HuH-7 (cell line): ENCODE data around the gene ITPR3.

Source experiments
- DNase-seq: peaks from one replicate; pipeline ENCODE4 v3.0.0; 2011; ENCODE audit warnings: low spot score

ITPR3 gene

DNA sequence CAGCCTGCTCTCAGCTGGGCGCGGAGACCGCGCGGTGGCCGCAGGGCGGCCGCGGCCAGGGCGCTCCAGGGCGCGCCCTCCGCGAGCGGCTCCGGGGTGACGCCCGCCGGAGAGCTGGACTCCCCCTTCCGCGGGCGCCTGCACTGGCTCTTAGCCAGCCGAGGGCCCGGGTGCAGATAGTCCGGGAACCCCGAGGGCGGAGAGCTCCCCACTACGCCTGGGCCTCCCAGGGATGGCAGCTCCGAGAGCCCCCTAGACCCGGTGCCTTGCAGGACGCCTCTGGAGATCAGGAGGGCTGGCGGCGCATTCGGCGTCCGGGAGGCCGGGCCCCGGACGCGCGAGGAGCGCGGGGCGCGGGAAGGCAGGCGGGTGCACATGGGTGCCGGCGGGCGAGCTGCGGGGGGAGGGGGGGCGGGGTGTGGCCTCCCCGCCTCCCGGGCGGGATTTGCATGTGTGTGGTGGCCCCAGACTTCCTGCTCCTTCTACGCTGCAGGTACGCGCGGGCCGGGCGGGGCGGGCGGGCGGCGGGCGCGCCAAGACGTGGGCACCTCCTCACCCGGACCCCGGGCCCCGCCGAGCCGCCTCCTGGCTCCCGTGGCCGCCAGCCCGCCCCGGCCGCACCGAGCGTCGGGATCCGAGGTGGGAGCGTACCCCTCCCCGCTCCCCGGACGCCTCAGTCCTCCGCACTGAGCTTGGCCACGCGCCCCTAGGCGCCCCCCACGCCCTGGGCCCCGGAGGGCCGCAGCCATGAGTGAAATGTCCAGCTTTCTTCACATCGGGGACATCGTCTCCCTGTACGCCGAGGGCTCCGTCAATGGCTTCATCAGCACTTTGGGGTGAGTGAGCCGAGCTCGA, at the start of gene ITPR3:
Gene ITPR3, plus strand, starts transcription at position 467 of the 855 bp plus-strand sequence. Its CDS starts 281 bp downstream, at position 748.
- peak; percentile 61 for DNase-seq

DNA sequence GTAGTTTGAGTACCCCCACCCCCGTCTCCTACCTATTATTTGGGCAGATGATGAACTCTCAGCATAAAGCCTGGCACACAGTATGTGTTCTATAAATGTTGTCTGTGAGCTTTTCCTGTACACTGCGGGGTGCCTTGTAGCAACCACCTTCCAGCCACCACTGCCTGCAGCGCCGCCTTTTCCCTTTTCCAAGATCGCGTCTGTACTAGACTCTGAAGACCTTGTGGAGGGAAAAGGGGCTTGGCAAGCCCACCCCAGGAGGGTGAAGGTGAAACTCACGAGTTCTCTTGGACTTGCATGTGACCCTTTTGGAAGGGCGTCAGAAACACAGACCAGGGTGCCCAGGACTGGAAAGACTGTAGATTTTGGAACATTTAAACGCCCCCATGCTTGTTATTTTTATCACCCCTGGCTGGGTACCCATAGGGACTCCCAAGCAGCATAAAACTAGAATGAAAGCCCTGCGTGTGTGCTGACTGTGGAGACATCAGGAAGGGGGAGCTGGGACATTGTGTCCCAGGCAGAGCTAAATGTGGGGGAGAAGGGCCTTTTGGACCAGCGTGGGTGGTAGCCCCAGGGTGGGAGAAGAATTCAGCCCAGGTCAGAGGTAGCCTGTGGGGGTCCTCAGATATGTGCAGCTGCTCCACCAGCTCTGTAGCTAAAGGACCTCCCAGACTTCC, 49.3 kb upstream of the ITPR3 start:
- no peak for DNase-seq

DNA sequence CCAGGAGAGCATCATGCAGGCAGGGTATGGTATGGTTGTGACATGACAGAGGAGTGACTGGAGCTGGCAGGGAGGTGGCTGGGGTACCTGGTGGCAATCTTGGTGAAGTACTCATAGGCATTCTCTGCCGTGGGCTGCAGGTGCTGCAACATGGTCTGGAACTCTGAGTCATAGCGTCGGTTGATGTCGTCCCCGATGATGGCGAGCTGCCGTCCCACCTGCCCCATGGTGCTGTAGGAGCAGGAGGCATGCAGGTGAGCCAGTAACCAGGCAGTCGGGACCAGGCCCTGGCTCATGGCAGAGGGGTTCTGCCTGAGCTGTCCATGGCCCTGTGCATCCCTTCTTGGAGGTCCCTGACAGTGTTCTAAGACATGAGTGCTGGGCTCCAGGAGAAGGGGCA, 45.9 kb upstream of the ITPR3 start:
- no peak for DNase-seq

DNA sequence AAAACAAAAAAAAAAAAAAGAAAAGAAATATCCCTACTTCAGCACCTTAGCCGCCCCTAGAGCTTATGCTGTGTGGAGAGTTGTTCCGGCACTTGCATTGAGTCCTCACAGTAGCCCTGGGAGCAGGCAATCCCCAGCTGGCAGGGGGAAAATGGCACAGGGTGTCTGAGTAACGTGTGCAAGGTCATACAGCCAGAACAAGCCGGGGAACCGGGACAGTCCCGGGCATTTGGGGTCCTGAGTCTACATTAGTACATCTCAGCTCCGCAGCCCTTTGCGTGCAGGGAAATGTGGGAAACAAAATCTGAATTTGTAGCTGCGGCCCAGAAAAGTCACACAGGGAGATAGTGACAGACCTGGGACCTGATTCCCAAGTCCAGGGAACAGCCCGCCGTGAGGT, 44.5 kb upstream of the ITPR3 start:
- no peak for DNase-seq

DNA sequence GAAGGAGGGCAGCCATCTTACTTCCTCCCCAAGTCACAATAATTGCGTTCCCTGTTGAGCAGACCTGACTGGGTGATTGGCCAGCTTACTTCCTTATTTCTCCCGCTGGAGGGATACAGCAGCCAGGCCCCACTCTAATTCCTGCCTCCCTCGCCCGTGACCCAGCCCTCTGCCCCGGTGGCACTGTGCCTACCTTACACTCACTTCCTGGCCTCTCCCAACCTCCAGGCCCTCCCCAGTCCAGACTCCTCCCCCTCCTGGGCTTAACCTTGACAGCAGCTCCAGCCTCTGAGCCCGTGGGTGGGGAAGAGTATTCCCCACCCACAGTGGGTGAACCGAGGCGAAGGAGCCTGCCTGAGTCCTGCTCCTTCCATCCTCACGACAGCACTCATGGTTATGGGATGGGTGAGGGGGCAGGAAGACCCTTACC, 44.0 kb upstream of the ITPR3 start:
- no peak for DNase-seq

DNA sequence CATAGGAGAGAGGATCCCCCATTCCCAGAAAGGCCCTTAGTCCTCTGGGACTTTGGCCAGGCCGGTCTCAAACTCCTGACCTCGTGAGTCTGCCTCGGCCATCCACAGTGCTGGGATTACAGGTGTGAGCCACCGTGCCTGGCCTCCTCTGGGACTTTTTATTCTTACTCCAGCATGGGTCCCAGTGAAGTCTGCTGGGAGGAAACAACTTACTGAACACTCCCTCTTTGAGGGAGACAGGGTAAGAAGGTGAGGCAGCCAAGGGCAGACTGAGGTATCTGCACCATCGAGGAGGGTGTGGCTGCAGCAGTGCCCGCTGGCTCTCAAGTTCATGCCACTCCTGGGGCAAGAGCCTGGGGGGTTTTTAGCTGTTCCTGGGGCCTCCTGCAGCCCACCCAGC, 43.4 kb upstream of the ITPR3 start:
- no peak for DNase-seq

DNA sequence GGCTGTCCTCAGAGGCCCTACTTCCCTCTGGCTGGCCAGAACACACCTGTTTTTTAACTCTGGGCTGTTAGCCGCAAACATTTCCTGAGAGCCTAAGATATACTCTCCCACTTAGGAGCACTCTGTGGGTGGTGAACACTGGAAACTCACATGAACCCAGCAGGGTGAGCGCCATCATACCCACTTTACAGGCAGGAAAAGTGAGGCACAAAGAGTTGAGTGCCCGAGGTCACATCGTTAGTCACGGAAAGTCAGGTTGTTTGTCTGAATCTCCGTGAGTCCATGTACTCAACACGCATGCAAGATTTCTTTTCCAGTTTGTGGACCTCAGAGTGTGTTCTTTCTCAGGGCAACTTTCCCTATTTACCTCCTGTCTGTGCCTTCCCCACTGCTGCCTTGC, 43.0 kb upstream of the ITPR3 start:
- no peak for DNase-seq

DNA sequence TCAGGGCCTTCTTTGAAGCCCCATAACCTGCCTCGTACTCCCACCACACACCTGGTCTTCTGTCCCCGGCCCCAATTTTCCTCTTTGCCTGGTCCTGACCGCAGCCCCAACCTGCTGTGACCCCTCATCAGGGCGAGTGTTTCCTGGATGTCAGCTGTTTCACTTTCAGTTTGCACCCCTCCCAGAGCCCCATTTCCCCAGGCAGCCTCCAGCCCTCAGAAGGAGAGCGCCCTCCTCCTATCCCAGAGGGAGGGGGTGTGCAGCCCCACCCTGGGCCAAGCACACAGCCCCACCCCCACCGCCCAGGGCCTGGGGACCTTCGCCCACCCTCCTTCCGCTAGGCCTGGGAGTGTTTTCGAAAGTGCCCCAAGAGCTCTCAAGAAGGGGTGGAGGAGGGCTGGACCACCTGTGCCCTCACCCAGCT, 42.5 kb upstream of the ITPR3 start:
- no peak for DNase-seq

DNA sequence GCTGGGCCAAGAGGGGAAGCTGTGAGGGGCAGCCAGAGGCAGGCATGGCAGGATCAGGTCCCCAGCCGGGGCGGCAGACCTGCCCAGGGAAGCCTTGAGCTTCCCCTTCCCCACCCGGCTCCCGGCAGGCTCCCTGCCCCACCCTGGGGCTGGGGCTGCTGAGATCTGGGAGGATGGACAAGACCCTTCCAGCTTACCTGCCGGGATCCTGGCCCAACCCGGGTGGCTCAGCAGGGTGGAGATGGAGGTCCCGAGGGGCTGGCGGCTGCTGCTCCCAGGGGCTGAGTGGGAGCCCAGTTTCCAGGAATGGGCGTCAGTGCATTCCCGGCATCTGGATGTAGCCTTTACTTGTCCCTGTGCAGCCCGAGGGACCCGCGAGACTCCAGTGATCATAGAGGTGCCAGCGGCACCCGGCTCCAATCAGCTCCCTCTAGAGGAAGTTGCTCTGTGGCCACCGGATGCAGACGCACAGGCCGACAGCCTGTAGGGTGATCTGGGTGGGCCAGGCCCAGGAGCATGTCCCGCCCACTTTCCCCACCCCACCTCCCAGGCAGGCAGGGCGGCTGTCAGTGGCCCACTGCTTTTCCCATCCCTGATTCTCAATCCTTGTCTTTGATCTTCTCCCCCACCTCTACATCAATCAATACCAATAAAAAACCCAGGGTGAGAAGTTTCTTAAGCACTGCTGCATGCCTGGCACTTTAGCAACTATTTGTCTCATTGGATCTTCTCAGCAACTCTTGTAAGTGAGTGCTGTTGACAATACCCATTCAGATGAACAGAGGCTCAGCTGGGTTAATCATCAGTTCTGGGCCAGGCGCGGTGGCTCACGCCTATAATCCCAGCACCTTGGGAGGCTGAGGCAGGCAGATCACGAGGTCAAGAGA, 41.1 kb upstream of the ITPR3 start, which contains the start of gene BAK1:
Gene BAK1, minus strand, starts transcription at position 449 of the 887 bp plus-strand sequence. CDS start 2,672 bp downstream, outside the sequence.
- peak; percentile 93 for DNase-seq

DNA sequence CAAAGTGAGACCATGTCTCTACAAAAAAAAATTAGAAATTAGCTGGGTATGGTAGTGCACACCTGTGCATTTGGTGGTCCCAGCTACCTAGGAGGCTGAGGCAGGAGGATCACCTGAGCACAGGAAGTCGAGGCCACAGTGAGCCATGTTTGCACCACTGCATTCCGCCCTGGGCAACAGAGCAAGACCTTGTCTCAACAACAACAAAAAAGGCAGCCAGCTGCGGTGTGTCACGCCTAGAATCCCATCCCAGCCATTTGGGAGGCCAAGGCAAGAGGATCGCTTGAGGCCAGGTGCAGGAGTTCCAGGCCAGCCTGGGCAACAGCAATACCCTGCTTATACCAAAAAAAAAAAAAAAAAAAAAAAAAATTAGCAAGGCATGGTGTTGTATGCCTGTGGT, 39.9 kb upstream of the ITPR3 start:
- DNase-seq: no peak

DNA sequence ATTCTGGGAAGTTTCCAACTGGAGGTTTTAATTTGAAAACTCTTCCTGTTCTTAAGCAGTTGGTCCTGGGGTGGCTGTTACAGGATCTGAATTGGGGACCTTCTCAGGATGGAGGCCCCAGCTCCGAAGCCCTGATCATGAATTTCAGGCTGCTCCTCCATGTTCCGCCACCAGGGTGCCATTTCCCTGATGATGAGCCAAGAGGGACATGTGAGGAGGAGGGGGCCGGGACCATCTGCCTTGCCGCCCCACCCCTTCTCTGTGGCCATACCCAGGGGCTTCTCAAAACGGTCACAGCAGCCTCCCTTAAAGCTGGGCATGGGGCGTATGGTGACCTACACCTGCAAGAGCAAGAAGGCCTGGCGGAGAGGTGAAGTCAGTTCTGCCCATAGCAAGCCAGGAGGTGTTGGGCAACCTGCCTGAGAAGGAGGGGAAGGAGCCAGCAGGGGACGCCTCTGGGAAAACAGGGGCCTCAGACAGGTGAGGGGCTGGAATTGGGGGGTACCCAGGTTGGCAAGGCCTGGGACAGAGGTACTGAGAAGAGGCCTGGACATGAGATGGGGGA, 37.4 kb upstream of the ITPR3 start:
- peak; percentile 33 for DNase-seq

DNA sequence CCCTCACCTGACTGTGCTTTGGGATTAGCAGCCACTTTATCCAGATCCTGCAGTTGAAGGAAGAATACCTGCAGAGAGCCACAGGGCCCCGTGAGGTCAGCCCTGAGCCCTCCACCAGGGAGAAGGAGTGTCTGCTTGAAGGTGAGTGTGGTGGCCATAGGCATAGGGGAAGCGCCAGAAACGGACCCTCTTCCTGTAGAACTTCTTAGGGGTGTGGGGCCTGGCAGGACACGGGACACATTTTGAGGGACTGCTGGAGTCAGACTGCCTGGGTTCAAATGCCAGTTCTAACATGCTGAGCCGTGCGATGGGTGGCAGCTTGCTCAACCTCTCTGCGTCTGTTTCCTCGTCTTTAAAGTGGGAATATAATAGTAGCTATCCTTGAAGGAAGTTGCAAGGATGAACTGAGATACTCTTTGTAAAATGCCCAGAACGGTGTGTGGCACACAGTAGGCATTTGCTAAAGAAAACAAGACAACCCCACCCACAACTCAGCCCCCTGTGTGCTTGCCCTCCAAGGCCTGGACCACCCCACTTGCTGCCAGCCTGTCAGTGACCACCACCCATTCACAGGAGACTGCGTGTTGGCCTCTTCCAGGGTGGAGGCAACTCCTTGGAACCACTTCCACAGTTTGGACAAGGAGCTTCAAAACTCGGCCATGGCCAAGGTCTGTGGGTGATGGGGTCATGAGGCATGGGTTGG, 36.3 kb upstream of the ITPR3 start:
- no peak for DNase-seq

DNA sequence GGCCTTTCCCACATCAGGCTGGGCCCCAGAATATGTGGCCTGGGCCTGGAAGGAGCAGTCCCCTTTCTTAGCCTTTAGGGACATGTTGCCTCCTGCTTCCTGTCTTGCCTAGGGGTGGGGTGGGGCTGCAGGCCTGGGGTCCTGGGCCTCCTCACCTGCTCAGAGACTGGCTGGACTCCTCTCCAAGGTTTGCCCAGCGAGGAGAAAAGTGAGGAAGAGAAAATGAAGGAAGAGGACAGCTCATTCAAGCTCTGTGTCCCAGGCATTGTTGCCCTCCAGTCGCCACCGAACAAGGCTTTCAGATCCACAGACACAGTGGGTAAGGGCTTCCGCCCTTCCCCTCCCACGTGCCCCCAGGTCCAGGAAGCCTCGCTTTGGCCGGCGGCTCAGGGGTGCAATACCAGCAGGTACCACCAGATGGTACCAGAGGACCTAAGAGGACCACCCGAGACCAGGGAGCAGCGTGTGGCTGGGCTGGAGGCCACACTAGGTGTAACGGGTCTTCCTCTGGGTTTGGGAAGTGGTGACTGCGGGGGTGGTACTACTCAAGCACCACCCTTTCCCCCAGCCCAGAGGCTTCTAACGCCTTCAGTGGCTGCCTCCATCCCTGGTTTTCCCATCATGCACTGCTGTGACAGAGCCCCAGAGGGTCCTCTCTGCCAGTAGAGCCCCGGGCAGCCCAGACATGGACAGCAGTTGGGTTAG, 35.6 kb upstream of the ITPR3 start:
- DNase-seq: peak; percentile 72

DNA sequence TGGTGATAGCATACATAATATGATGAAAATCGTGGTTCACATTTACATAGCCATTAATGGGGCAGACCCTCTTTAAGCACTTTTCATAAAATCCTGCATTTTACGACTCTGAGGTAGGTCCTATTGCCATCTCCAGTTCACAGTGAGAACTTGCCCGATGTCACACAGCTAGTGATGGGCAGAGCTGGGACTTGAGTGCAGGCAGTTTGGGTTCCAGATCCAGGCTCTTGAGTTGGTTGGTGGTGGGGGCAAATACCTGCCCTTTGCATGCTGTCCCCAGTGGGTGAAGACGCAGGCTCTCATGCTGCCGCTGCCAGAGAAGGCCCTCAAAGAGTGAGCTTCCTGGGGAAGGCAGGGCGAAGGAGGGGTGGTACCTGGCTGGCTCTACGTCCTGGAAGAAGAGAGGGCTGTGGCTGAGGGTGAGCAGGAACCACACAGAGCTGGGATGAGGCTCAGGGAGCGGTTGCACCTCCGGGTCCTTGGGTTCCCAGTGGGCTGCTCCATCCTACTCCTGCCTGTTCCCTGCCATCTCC, 34.9 kb upstream of the ITPR3 start:
- no peak for DNase-seq

DNA sequence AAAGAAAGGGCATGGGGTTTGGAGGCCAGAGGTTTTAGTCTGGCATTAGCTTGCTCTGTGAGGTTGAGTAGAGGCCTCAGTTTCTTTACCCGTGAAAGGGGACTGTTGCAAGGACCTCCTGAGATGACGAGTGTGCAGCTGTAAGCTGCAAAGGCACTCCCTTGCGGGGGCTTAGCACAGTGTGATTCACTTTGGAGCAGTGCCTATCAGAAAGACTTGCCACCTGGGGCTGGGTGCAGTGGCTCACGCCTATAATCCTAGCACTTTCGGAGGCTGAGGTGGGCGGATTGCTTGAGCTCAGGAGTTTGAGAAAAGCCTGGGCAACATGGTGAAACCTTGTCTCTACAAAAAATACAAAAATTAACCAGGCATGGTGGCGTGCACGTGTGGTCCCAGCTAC, 33.6 kb upstream of the ITPR3 start:
- DNase-seq: no peak

DNA sequence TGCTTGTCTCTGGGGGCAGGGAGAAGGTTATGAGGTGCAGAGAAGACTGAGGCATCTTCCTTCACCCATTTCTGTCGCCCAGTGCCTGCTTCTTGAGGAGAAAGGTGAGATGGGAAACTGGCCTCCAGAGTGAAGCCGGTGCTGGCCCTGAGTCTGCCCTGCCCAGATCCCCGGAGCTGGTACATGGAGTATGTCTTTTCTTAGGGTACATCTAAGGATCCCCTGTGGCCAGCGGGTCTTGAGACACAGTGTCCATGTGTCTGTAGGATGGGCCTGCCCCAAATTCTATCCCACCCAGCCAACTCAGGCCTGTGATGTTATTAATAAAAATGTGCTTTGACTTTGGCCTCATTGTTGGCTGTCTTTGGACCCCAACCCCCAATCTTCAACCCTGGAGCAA, 32.2 kb upstream of the ITPR3 start:
- DNase-seq: no peak

DNA sequence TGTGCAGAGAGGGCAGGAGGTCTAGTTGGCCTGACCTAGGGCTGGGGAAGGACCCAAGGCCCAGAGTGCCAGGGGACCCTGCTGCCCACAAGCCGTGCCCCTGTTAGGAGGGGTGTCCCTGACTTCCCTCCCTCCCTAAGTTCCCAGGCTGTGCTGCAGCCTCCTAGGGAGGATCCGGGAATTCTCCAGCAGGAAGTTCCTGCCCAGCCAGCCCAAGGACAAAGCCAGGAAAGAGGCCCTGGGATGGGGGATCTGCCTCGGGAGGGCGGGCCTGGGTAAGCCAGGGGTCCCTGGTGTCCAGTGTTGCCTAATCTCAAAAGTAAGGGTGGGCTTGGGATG, 31.8 kb upstream of the ITPR3 start:
- DNase-seq: no peak

DNA sequence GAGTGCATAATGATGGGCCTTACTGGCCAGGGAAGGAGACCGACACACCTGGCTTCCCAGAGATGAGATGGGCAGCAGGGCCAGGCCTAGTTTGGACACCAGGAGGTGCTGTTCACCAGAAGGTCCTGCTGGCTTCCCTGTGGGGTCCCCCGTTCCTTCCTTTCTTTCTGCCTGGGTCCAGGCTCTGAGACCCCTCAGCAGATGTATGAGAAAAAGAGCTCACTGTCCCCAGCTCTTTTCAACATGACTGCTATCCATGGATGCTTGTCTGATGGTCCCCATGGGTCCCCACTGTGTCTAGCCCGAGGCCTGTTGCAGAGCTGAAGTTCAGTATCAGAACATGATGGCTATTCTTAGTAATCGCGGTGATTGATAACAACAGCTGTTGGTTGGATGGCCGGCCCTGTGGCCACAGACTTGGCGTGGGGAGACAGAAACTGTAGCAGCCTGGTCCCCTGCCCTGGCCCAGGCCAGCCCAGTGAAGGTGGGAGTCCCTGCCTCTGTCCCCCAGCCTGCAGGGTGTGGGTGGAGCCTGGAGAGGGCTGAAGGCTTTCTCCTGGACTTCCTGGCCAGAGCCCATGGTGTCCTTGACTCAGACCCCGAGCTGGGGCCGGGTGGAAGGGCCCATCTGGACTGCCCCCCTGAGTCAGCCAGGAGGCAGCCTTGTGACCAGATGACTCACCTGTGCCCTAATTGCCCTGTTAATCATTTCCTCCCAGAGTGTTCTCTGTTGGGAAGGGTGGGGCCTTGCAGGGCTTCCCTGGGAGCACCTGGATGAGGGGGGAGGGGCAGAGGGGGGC, 31.2 kb upstream of the ITPR3 start:
- peak; percentile 65 for DNase-seq

DNA sequence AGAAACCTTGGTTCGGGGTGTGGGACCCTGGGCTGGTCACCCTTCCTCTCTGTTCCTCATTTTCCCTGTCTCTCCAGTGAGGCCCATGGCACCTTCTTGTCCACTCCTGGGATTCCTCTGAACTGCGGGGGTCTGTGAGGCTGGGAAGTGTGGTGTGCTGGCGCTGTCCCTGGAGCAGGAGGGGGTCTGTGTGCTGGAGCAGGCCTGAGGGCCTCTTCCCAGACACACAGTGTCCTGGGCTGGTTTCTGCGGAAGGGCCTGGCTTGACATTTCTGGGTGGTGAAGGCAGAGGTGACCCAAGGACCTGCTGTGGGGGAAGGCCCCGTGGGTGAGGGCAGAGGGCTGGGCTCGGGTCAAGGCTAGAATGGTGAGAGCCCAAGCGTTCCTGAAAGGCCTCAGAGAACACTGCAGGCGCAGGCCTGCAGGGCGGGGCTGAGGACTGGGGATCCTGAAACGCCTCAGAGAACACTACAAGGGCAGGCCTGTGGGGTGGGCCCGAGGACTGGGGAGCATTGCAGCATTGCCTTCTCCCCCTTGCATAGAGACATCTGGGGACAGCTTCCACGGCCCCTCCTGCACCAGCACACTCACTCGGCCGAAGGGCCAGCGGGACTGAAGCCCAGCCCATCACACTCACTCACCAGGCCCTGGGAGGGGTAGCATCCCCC, 30.5 kb upstream of the ITPR3 start:
- DNase-seq: no peak
